DND-41 (cell line): Measurements from ENCODE around the gene AKNA.

Experiments used
- CTCF ChIP-seq: IDR thresholded peaks from 2 replicates; pipeline ENCODE4 v1.5.1; 2012; ENCODE audit warnings: borderline replicate concordance, low read length, moderate library complexity, mild to moderate bottlenecking; ENCODE audit not compliant: poor library complexity, severe bottlenecking; ENCODE audit errors: extremely low read depth
- EZH2 ChIP-seq: IDR thresholded peaks from 3 replicates; pipeline ENCODE4 v1.6.1; 2012; ENCODE audit warnings: borderline replicate concordance, low read depth, mild to moderate bottlenecking, moderate library complexity, low read length, inconsistent platforms; ENCODE audit not compliant: severe bottlenecking

- TF ChIP-seq EZH2 (no peak), CTCF (no peak)
Observed at GRCh38 chr9:114427644-114428043, 39.9 kb upstream of the AKNA start.
